ENCODE data around the gene KLC1.
"Not testable (repeated sequence)": the region's sequence is repeated elsewhere in the genome, so short reads cannot be mapped to it uniquely, and the experiment has no call there.

The KLC1 gene

DNA sequence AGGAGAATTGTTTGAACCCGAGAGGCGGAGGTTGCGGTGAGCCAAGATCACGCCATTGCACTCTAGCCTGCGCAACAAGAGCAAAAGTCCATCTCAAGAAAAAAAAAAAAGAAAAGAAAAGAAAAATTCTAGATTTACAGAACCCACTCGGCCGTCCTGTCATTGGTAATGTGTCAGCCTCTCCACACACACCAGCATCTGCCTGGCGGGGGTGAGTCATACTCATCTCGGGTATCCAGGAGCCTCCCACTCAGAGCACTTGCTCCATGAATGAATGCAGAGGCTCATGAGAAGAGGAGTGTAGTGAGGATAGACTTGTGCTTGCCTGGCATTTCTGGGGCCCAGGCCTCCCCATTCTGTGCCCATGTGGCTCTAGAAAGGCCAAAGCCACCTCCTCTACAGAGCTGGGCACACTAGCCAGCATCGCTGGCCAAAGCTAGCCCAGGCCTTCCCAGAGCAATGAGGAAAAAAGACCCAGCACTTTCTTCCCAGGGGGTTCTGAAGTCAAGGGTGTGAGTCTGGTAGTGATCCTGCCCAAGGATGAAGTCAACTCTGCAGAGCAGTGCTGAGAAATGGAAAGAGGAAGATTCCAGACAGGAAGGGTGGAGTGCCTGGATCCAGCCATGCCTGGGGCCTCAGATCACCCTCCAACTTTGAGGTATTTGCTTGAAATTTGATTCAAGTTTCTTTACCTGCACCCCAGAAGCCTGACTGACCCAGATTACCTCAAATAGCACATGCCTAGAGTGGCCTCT lies 31.2 kb upstream of the KLC1 start:
- peak; percentile 78 to 86 for DNase-seq (ENCODE audit: low read depth in 2 of 2)
- no peak overlapping the region for H3K4me3 ChIP-seq (replicated peaks in 1 of 2; ENCODE audit: low read depth in 2 of 2, low read length in 2 of 2)
- TF ChIP-seq, protein P1, sequence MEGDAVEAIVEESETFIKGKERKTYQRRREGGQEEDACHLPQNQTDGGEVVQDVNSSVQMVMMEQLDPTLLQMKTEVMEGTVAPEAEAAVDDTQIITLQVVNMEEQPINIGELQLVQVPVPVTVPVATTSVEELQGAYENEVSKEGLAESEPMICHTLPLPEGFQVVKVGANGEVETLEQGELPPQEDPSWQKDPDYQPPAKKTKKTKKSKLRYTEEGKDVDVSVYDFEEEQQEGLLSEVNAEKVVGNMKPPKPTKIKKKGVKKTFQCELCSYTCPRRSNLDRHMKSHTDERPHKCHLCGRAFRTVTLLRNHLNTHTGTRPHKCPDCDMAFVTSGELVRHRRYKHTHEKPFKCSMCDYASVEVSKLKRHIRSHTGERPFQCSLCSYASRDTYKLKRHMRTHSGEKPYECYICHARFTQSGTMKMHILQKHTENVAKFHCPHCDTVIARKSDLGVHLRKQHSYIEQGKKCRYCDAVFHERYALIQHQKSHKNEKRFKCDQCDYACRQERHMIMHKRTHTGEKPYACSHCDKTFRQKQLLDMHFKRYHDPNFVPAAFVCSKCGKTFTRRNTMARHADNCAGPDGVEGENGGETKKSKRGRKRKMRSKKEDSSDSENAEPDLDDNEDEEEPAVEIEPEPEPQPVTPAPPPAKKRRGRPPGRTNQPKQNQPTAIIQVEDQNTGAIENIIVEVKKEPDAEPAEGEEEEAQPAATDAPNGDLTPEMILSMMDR (IDR thresholded peaks at IDR 0.05; ENCODE audit: low read depth, low read length) = no peak

DNA sequence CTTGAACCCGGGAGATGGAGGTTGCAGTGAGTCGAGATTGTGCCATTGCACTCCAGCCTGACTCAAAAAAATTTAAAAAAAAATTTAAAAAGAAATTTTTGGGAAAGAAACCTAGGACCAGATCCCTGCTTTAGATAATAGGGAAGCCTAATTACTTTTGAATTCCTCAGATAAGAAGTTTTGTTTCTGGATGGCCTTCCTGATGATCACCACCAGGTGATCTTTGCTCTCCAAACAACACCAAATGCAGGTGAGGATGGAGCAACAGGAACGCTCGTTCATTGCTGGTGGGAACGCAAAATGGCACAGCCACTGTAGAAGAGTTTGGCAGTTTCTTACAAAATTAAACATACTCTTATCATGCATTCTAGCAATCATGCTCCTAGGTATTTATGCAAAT lies 28.5 kb upstream of the KLC1 start:
- DNase-seq (ENCODE audit: low read depth in 2 of 2) = no peak
- TF ChIP-seq, protein P1 (IDR thresholded peaks at IDR 0.05; ENCODE audit: low read depth, low read length) = no peak
- H3K4me3 ChIP-seq (replicated peaks in 1 of 2; ENCODE audit: low read depth in 2 of 2, low read length in 2 of 2) = no peak overlapping the region

GRCh38 chr14:103604620-103605019 lies 24.4 kb upstream of the KLC1 start:
- H3K4me3 ChIP-seq (replicated peaks in 1 of 2; ENCODE audit: low read depth in 2 of 2, low read length in 2 of 2) = no peak overlapping the region
- no peak for DNase-seq (ENCODE audit: low read depth in 2 of 2)
- TF ChIP-seq, protein P1 (IDR thresholded peaks at IDR 0.05; ENCODE audit: low read depth, low read length) = no peak

- TF ChIP-seq, protein P1 (IDR thresholded peaks at IDR 0.05; ENCODE audit: low read depth, low read length) = peak; percentile 22
- peak overlapping the region; percentile 17 to 27 for H3K4me3 ChIP-seq (replicated peaks in 1 of 2; ENCODE audit: low read depth in 2 of 2, low read length in 2 of 2)
- DNase-seq (ENCODE audit: low read depth in 2 of 2) = peak; percentile 79 to 90
Measured at GRCh38 chr14:103606963-103607668, 21.9 kb upstream of the KLC1 start.

- TF ChIP-seq, protein P1 (IDR thresholded peaks at IDR 0.05; ENCODE audit: low read depth, low read length) = no peak
- peak overlapping the region in 1 of 2 donors; percentile 27 for H3K4me3 ChIP-seq (replicated peaks in 1 of 2; ENCODE audit: low read depth in 2 of 2, low read length in 2 of 2)
- no peak for DNase-seq (ENCODE audit: low read depth in 2 of 2)
Measured at GRCh38 chr14:103607822-103608221, 21.2 kb upstream of the KLC1 start.

GRCh38 chr14:103609081-103609480 lies 19.9 kb upstream of the KLC1 start:
- H3K4me3 ChIP-seq (replicated peaks in 1 of 2; ENCODE audit: low read depth in 2 of 2, low read length in 2 of 2) = not testable (repeated sequence)

DNA sequence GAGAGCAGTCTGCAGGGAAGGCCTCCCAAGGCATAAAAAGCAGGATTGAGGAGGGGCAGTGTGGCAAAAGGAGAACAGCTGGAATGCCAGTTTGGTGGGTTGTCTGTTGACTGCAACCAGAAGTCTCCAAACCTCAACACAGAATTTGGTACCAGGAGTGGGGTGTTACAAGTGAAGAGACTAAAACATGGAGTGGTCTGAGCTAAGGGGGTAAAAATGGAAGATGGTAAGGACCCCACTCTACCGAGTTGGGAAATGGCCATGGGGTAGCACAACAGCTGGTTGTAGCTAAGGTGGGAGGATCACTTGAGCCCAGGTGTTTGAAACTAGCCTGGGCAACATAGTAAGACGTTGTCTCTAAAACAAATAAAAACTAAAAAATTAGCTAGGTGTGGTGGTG lies 17.8 kb upstream of the KLC1 start:
- H3K4me3 ChIP-seq (replicated peaks in 1 of 2; ENCODE audit: low read depth in 2 of 2, low read length in 2 of 2) = no peak overlapping the region
- DNase-seq (ENCODE audit: low read depth in 2 of 2) = no peak
- TF ChIP-seq, protein P1 (IDR thresholded peaks at IDR 0.05; ENCODE audit: low read depth, low read length) = no peak

More at GRCh38 chr14:103609081-103609480, 19.9 kb upstream of the KLC1 start:
- DNase-seq (ENCODE audit: low read depth in 2 of 2) = not testable (repeated sequence)

All from cardiac fibroblast (primary cell).